ENCODE data around the gene PTPRM. TPM values are rescaled to one million over a fixed set of nuclear protein-coding genes. Genes with fewer than 3 reads are reported as not detected.

Gene PTPRM
- total and polyA plus RNA-seq, 3 donors from 2014 or later: 76.4 to 101 (median 94.6) TPM

DNA sequence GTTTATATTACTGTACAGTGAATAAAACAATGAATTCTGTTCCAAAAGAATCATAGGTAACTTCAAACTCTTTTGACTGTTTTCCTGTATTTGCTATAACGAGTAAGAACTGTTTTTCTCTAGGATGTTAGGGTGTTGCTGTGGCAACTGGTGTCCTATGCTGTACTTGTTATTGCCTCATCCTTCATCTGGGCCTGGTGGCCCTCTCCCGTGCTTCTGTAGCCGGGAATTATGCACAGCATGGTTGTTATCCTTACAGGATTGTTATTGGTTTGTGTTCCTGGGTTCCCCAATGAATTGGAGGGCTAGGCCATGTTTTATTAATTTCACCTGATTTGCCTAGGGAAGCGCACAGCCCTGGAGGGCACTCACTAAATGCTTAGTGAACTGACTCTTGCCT, 279.2 kb downstream of the PTPRM start:
- WGBS, 2 donors: 81 to 94% methylated on average over 4 of the region's 4 CpGs
- H3K9me3 ChIP-seq: no peaks in the 10 kb centered on the region

DNA sequence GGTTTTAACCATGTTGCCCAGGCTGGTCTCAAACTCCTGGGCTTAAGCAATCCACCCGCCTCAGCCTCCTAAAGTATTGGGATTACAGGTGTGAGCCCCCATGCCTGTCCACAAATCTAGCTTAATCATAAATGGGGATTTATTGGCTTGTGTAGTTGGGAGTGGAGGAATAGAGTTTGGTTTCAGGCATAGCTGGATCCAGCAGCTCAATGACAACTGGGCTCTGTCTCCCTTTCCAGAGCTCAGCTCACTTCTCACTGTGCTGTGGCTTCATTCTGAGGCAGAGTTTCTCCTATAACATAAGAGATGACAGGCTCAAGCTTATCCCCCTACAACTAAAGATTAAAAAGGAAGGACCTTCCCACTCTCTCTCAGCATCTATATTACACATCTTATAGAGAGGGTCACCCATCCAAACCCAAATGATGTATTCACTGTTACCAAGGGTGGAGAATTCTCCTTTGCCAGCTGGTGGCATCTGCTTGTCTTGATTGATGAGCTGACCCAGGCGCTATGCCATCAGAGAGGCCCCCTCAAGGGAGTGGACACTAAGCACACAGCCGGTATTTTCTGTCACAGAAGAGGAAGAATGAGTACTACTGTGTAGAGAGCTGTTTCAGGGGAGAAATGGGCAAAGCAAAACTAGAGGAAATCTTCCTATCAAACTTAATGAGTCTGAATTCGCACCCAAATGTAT, 280.4 kb downstream of the PTPRM start:
- TF ChIP-seq POLR2A (IDR thresholded peaks at IDR 0.05) (no peak), CTCF (IDR thresholded peaks at IDR 0.05) (no peak)
- 94 to 95% methylated on average over 4 of the region's 4 CpGs for WGBS, 2 donors
- H3K36me3 ChIP-seq (ENCODE audit: low read depth, missing control alignments): no peaks in the 10 kb centered on the region
- no peak for DNase-seq
- no peaks in the 10 kb centered on the region for H3K4me1 ChIP-seq
- no peaks in the 10 kb centered on the region for H3K27me3 ChIP-seq
- no peak overlapping the region for H3K4me3 ChIP-seq
- no peak overlapping the region for H3K27ac ChIP-seq
- intact Hi-C loops (cut with DNase I; ENCODE audit: low total_unique reads): no loop called here
- no peaks in the 10 kb centered on the region for H3K9me3 ChIP-seq

More for the DNA sequence above, 279.2 kb downstream of the PTPRM start:
- Histone ChIP-seq H3K36me3 (ENCODE audit: low read depth, missing control alignments) (no peaks in the 10 kb centered on the region), H3K4me3 (no peak overlapping the region), H3K27me3 (no peaks in the 10 kb centered on the region), H3K27ac (no peak overlapping the region), H3K4me1 (no peaks in the 10 kb centered on the region)
- intact Hi-C loops (cut with DNase I; ENCODE audit: low total_unique reads): no loop called here
- DNase-seq: no peak
- TF ChIP-seq CTCF (IDR thresholded peaks at IDR 0.05) (no peak), POLR2A (IDR thresholded peaks at IDR 0.05) (no peak)

GRCh38 chr18:7848054-7848412, 280.9 kb downstream of the PTPRM start:
- DNase-seq: no peak
- no peak overlapping the region for H3K4me3 ChIP-seq
- H3K27ac ChIP-seq: no peak overlapping the region
- H3K27me3 ChIP-seq: no peaks in the 10 kb centered on the region
- H3K4me1 ChIP-seq: no peaks in the 10 kb centered on the region
- intact Hi-C loops (cut with DNase I; ENCODE audit: low total_unique reads): no loop called here
- TF ChIP-seq CTCF (IDR thresholded peaks at IDR 0.05) (no peak), POLR2A (IDR thresholded peaks at IDR 0.05) (no peak)
- H3K9me3 ChIP-seq: no peaks in the 10 kb centered on the region
- H3K36me3 ChIP-seq (ENCODE audit: low read depth, missing control alignments): no peaks in the 10 kb centered on the region

DNA sequence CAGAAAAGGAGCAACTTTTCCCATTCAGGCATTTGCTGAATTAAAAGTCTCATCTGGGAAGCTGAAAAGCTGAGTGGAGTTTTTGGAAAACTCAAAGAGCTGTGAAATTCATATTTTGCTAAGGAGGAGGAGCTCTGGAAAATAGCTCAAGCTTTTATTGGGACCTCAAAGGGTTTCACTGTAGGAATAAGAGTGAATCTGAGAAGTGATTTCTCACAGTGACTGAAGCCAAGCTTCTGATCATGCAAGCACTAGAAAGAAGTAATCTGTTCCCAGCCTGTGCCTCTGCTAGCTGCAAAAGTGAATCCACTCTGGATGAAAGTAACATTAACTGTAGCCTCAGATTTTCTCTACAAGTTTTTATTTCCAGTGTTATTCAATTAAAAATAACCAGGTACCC, 283.3 kb downstream of the PTPRM start:
- Histone ChIP-seq H3K9me3 (no peaks in the 10 kb centered on the region), H3K27ac (no peak overlapping the region), H3K4me3 (no peak overlapping the region), H3K4me1 (no peaks in the 10 kb centered on the region), H3K36me3 (ENCODE audit: low read depth, missing control alignments) (no peaks in the 10 kb centered on the region), H3K27me3 (no peaks in the 10 kb centered on the region)
- intact Hi-C loops (cut with DNase I; ENCODE audit: low total_unique reads): no loop called here
- DNase-seq: no peak
- no peak for TF ChIP-seq CTCF (IDR thresholded peaks at IDR 0.05)

DNA sequence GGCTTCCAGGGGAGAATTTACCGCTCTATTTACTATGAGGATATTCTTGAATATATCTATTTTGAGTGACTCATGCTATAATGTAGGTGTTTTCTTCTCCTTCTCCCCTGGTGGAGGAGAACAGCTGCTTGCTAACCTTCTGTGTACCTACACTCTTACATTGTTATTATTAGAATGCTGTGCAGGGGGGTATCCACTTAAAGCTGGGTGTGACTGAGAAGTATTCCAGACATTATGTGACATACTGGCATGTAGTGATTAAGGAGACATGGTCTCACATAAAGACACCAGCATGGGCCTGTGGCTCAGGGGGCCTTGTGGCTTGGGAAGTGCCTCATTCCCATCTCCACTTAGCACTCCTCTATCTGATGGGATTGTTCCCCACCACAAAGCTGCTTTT, 287.9 kb downstream of the PTPRM start:
- WGBS, 2 donors: 92 to 100% methylated on average over 1 of the region's 1 CpG
- no peak overlapping the region for H3K4me3 ChIP-seq
- no peaks in the 10 kb centered on the region for H3K4me1 ChIP-seq
- H3K27me3 ChIP-seq: no peaks in the 10 kb centered on the region
- intact Hi-C loops (cut with DNase I; ENCODE audit: low total_unique reads): no loop called here
- no peaks in the 10 kb centered on the region for H3K9me3 ChIP-seq
- no peaks in the 10 kb centered on the region for H3K36me3 ChIP-seq (ENCODE audit: low read depth, missing control alignments)
- DNase-seq: no peak
- no peak overlapping the region for H3K27ac ChIP-seq
- TF ChIP-seq CTCF (IDR thresholded peaks at IDR 0.05): no peak
- TF ChIP-seq POLR2A (IDR thresholded peaks at IDR 0.05): no peak
